BLaER1 treated with 17β-estradiol and CSF1 and Interleukin-3, amounts not matched to agents 10 nM and 100 nM (cell line): ENCODE results near the gene FAM180B.
A peak's percentile ranks its signal among the peaks of the same experiment; 100 is the strongest.

Experiments used
- H3K27ac ChIP-seq, 11 experiments: shearing (Covaris generic); formaldehyde crosslinking; 2 replicates each; pipeline ENCODE4 v1.8.1; 2022
- H3K27me3 ChIP-seq, 11 experiments: shearing (Covaris generic); formaldehyde crosslinking; 2 replicates each; pipeline ENCODE4 v1.8.1; 2022
- H3K36me3 ChIP-seq, 11 experiments: shearing (Covaris generic); formaldehyde crosslinking; 2 replicates each; pipeline ENCODE4 v1.8.1; 2022
- H3K4me1 ChIP-seq, 10 experiments: shearing (Covaris generic); formaldehyde crosslinking; 2 replicates each; pipeline ENCODE4 v1.8.1; 2022
- H3K4me2 ChIP-seq, 11 experiments: shearing (Covaris generic); formaldehyde crosslinking; 2 replicates each; pipeline ENCODE4 v1.8.1; 2022
- H3K4me3 ChIP-seq, 10 experiments: shearing (Covaris generic); formaldehyde crosslinking; 2 replicates each; pipeline ENCODE4 v1.8.1; 2022
- H3K9ac ChIP-seq, 11 experiments: shearing (Covaris generic); formaldehyde crosslinking; 2 replicates each; pipeline ENCODE4 v1.8.1; 2022
- H3K9me3 ChIP-seq, 11 experiments: shearing (Covaris generic); formaldehyde crosslinking; replicated peaks in 1 of 11; 2 replicates each; pipeline ENCODE4 v1.8.1; 2022
- H4K20me1 ChIP-seq, 11 experiments: shearing (Covaris generic); formaldehyde crosslinking; 2 replicates each; pipeline ENCODE4 v1.8.1; 2022
- Cebpa-rat ChIP-seq, 11 experiments: shearing (Covaris generic); IDR thresholded peaks; 2 replicates each; pipeline ENCODE4 v1.8.1; 2022

FAM180B gene

GRCh38 chr11:47589584-47589976 is 3.1 kb downstream of the FAM180B start:
- H3K4me1 ChIP-seq: peaks cover 41 to 54% (median 52%) of the 10 kb centered on the region in 10 experiments
- peaks cover 8 to 33% (median 19%) of the 10 kb centered on the region in 11 experiments for H3K36me3 ChIP-seq
- H4K20me1 ChIP-seq: peaks cover 0 to 21% (median 5%) of the 10 kb centered on the region in 11 experiments; a peak in 9 of 22 replicates
- H3K4me3 ChIP-seq: no peak overlapping the region
- TF ChIP-seq Cebpa-rat (IDR thresholded peaks at IDR 0.05): no peak
- H3K9me3 ChIP-seq: peaks cover 0 to 7% (median 0%) of the 10 kb centered on the region in 11 experiments; a peak in 2 of 22 replicates
- peaks cover 28 to 35% (median 31%) of the 10 kb centered on the region in 11 experiments for H3K27me3 ChIP-seq
- H3K4me2 ChIP-seq: no peak overlapping the region
- H3K9ac ChIP-seq: no peak overlapping the region
- no peak overlapping the region for H3K27ac ChIP-seq

GRCh38 chr11:47589977-47590861 is 3.7 kb downstream of the FAM180B start:
- H3K4me2 ChIP-seq: peak overlapping the region in 8 of 11 experiments; percentile 9 to 89 (median 86); a peak in 12 of 22 replicates
- peaks cover 41 to 54% (median 52%) of the 10 kb centered on the region in 10 experiments for H3K4me1 ChIP-seq
- peaks cover 0 to 27% (median 0%) of the 10 kb centered on the region in 11 experiments; a peak in 8 of 22 replicates for H4K20me1 ChIP-seq
- H3K4me3 ChIP-seq: no peak overlapping the region
- peaks cover 34 to 41% (median 38%) of the 10 kb centered on the region in 11 experiments for H3K27me3 ChIP-seq
- H3K9ac ChIP-seq: no peak overlapping the region
- TF ChIP-seq Cebpa-rat (IDR thresholded peaks at IDR 0.05): no peak
- H3K27ac ChIP-seq: no peak overlapping the region
- H3K36me3 ChIP-seq: peaks cover 1 to 27% (median 13%) of the 10 kb centered on the region in 11 experiments; a peak in 20 of 22 replicates
- H3K9me3 ChIP-seq: peaks cover 0 to 7% (median 0%) of the 10 kb centered on the region in 11 experiments; a peak in 2 of 22 replicates

- peaks cover 0 to 7% (median 0%) of the 10 kb centered on the region in 11 experiments; a peak in 2 of 22 replicates for H3K9me3 ChIP-seq
- peaks cover 41 to 54% (median 51%) of the 10 kb centered on the region in 10 experiments for H3K4me1 ChIP-seq
- peak overlapping the region in 1 of 11 experiments; percentile 13; a peak in 1 of 22 replicates for H3K27ac ChIP-seq
- H3K4me2 ChIP-seq: peak overlapping the region; percentile 36 to 89 (median 78)
- peaks cover 0 to 24% (median 0%) of the 10 kb centered on the region in 11 experiments; a peak in 7 of 22 replicates for H4K20me1 ChIP-seq
- TF ChIP-seq Cebpa-rat (IDR thresholded peaks at IDR 0.05): no peak
- peaks cover 0 to 12% (median 0%) of the 10 kb centered on the region in 11 experiments; a peak in 4 of 22 replicates for H3K36me3 ChIP-seq
- peak overlapping the region in 9 of 11 experiments; percentile 0 to 52 (median 27); a peak in 10 of 22 replicates for H3K9ac ChIP-seq
- peaks cover 43 to 51% (median 48%) of the 10 kb centered on the region in 11 experiments for H3K27me3 ChIP-seq
- H3K4me3 ChIP-seq: peak overlapping the region in 2 of 10 experiments; percentile 6 to 21; a peak in 2 of 20 replicates
Observed at GRCh38 chr11:47591764-47592163, 5.3 kb downstream of the FAM180B start.

DNA sequence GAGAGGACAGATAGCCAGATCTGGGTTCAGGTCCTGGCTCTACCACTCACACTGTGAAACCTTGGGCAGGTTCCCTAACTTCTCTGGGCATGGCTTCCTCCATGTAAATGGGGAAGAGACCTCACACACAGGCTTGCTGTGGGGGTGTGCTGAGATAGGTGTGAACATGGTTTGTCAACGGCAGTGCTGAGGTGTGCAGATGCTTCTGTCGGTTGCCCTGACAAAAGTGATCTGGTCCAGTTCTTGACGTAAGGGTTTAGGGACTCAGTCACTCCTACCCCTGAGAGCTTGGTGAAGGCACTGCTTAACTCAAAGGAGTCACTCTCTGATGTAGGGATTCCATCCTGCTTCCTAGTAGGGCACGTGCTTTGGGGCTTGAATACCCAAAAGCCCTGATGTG is 5.8 kb downstream of the FAM180B start:
- peak overlapping the region in 2 of 10 experiments; percentile 6 to 21; a peak in 1 of 20 replicates for H3K4me3 ChIP-seq

GRCh38 chr11:47592970-47593369 is 6.5 kb downstream of the FAM180B start:
- no peak overlapping the region for H3K9ac ChIP-seq
- H3K4me3 ChIP-seq: no peak overlapping the region; a peak in 1 of 20 replicates

More for the DNA sequence above, 5.8 kb downstream of the FAM180B start:
- H3K27me3 ChIP-seq: peaks cover 43 to 51% (median 48%) of the 10 kb centered on the region in 11 experiments
- H4K20me1 ChIP-seq: peaks cover 0 to 22% (median 0%) of the 10 kb centered on the region in 11 experiments; a peak in 7 of 22 replicates
- H3K36me3 ChIP-seq: peaks cover 0 to 10% (median 0%) of the 10 kb centered on the region in 11 experiments; a peak in 3 of 22 replicates
- H3K9ac ChIP-seq: peak overlapping the region in 2 of 11 experiments; percentile 22 to 52; a peak in 1 of 22 replicates
- no peak for TF ChIP-seq Cebpa-rat (IDR thresholded peaks at IDR 0.05)
- peaks cover 0 to 7% (median 0%) of the 10 kb centered on the region in 11 experiments; a peak in 2 of 22 replicates for H3K9me3 ChIP-seq
- H3K27ac ChIP-seq: no peak overlapping the region
- H3K4me1 ChIP-seq: peaks cover 37 to 54% (median 49%) of the 10 kb centered on the region in 10 experiments
- peak overlapping the region; percentile 36 to 89 (median 78) for H3K4me2 ChIP-seq

DNA sequence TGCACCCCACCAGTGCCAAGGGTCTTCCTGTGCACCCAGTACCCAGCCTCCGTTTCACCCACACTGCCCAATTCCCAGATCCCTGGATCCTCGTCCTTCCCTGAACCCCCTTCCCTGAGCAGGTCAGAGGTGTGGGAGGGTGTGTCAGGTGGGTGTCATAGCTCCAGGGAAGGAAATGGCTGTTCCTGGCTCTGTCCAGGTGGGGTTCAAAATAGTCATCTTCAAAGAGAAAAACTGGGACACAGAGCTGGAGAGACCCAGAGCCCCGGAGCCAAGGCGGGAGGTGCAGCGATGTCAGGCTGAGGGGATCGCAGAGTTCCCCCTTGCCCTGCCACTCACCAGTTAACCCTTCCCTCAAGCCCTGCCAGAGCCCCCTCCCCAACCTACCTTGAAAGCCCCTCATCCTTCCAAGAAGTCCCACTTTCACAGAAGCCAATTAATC is 7.0 kb downstream of the FAM180B start:
- peaks cover 24 to 42% (median 38%) of the 10 kb centered on the region in 10 experiments for H3K4me1 ChIP-seq
- peak overlapping the region; percentile 6 to 38 (median 20); a peak in 8 of 20 replicates for H3K4me3 ChIP-seq
- H3K27me3 ChIP-seq: peaks cover 43 to 51% (median 48%) of the 10 kb centered on the region in 11 experiments
- H3K4me2 ChIP-seq: peak overlapping the region; percentile 55 to 89 (median 73)
- H3K36me3 ChIP-seq: peaks cover 0 to 10% (median 0%) of the 10 kb centered on the region in 11 experiments; a peak in 3 of 22 replicates
- H3K9ac ChIP-seq: peak overlapping the region in 2 of 11 experiments; percentile 30 to 34; a peak in 3 of 22 replicates
- peaks cover 0 to 7% (median 0%) of the 10 kb centered on the region in 11 experiments; a peak in 2 of 22 replicates for H3K9me3 ChIP-seq
- no peak for TF ChIP-seq Cebpa-rat (IDR thresholded peaks at IDR 0.05)
- H3K27ac ChIP-seq: no peak overlapping the region
- peaks cover 0 to 22% (median 0%) of the 10 kb centered on the region in 11 experiments; a peak in 7 of 22 replicates for H4K20me1 ChIP-seq

More at GRCh38 chr11:47592970-47593369, 6.5 kb downstream of the FAM180B start:
- Histone ChIP-seq H3K4me2 (peak overlapping the region in 9 of 11 experiments; percentile 60 to 89 (median 86); a peak in 15 of 22 replicates), H3K27me3 (peaks cover 43 to 51% (median 48%) of the 10 kb centered on the region in 11 experiments), H3K36me3 (peaks cover 0 to 10% (median 0%) of the 10 kb centered on the region in 11 experiments; a peak in 3 of 22 replicates), H4K20me1 (peaks cover 0 to 22% (median 0%) of the 10 kb centered on the region in 11 experiments; a peak in 7 of 22 replicates), H3K4me1 (peaks cover 30 to 47% (median 42%) of the 10 kb centered on the region in 10 experiments), H3K9me3 (peaks cover 0 to 7% (median 0%) of the 10 kb centered on the region in 11 experiments; a peak in 2 of 22 replicates), H3K27ac (no peak overlapping the region)
- no peak for TF ChIP-seq Cebpa-rat (IDR thresholded peaks at IDR 0.05)

- H3K27ac ChIP-seq: no peak within 1 kb of the TSS
- peaks cover 0 to 7% (median 0%) of the 10 kb centered on the region in 11 experiments; a peak in 2 of 22 replicates for H3K9me3 ChIP-seq
- peaks cover 0 to 9% (median 0%) of the 10 kb centered on the region in 11 experiments; a peak in 3 of 22 replicates for H3K36me3 ChIP-seq
- H3K4me2 ChIP-seq: peak within 1 kb of the TSS; percentile 55 to 89 (median 73)
- peaks cover 23 to 41% (median 38%) of the 10 kb centered on the region in 10 experiments for H3K4me1 ChIP-seq
- H3K9ac ChIP-seq: peak within 1 kb of the TSS in 3 of 11 experiments; percentile 30 to 54 (median 34); a peak in 4 of 22 replicates
- H4K20me1 ChIP-seq: peaks cover 0 to 22% (median 0%) of the 10 kb centered on the region in 11 experiments; a peak in 7 of 22 replicates
- no peak for TF ChIP-seq Cebpa-rat (IDR thresholded peaks at IDR 0.05)
- peak within 1 kb of the TSS; percentile 15 to 51 (median 24); a peak in 13 of 20 replicates for H3K4me3 ChIP-seq
- H3K27me3 ChIP-seq: peaks cover 43 to 51% (median 48%) of the 10 kb centered on the region in 11 experiments
Observed at GRCh38 chr11:47593934-47594855, 7.7 kb downstream of the FAM180B start, which contains the start of gene C1QTNF4. C1QTNF4 (minus strand) TSS chr11:47594411; CDS start chr11:47590810, 3,601 bp downstream.
